HepG2 (cell line): ENCODE results near the gene SPSB1.

ENCODE experiments used
- CEBPB ChIP-seq: IDR thresholded peaks from 2 replicates; pipeline ENCODE4 v1.6.1; 2011; ENCODE audit warnings: low read depth, low read length, improper control_type of control experiment, borderline replicate concordance
- HDAC2 ChIP-seq: sonication (generic); formaldehyde crosslinking; IDR thresholded peaks from 2 replicates; pipeline ENCODE4 v1.4.0; 2020; ENCODE audit warnings: missing genetic modification reagents
- KDM1A ChIP-seq: IDR thresholded peaks from 2 replicates; pipeline ENCODE4 v1.6.1; 2016; ENCODE audit warnings: missing compliant biosample characterization
- NFE2L1 ChIP-seq: sonication (generic); formaldehyde crosslinking; IDR thresholded peaks from 2 replicates; pipeline ENCODE4 v1.4.0; 2020; ENCODE audit warnings: missing genetic modification reagents, mild to moderate bottlenecking, borderline replicate concordance
- NFIC ChIP-seq: IDR thresholded peaks from 2 replicates; pipeline ENCODE4 v1.6.1; 2012; ENCODE audit warnings: mild to moderate bottlenecking, low read length, inconsistent platforms
- NFKB2 ChIP-seq: sonication (generic); formaldehyde crosslinking; IDR thresholded peaks from 2 replicates; pipeline ENCODE4 v1.4.0; 2020; ENCODE audit warnings: missing genetic modification reagents, borderline replicate concordance
- POLR2A ChIP-seq, 2 experiments: IDR thresholded peaks; 2 replicates each; pipeline ENCODE4 v1.6.1; 2011; ENCODE audit warnings: low read depth in 2 of 2, low read length in 2 of 2, mild to moderate bottlenecking in 1 of 2, moderate library complexity in 1 of 2; ENCODE audit not compliant: insufficient read depth in 1 of 2
- RAD21 ChIP-seq: fragments of 450-650 bp; formaldehyde crosslinking; IDR thresholded peaks from 2 replicates; pipeline ENCODE4 v1.5.0; 2020; ENCODE audit warnings: mild to moderate bottlenecking
- SIX1 ChIP-seq: sonication (generic); formaldehyde crosslinking; IDR thresholded peaks from 2 replicates; pipeline ENCODE4 v1.4.0; 2020; ENCODE audit warnings: missing genetic modification reagents, borderline replicate concordance
- SRSF4 ChIP-seq: fragments of 200-400 bp; formaldehyde crosslinking; IDR thresholded peaks from one replicate; pipeline ENCODE4 v1.6.1; 2018; ENCODE audit warnings: mild to moderate bottlenecking, low read depth, low read length, moderate library complexity; ENCODE audit not compliant: poor library complexity, severe bottlenecking
- ZNF142 ChIP-seq: sonication (generic); formaldehyde crosslinking; IDR thresholded peaks from 2 replicates; pipeline ENCODE4 v1.4.0; 2020; ENCODE audit warnings: missing genetic modification reagents
- ZNF777 ChIP-seq: sonication (generic); formaldehyde crosslinking; IDR thresholded peaks from 2 replicates; pipeline ENCODE4 v1.4.0; 2020; ENCODE audit warnings: missing genetic modification reagents
- TF ChIP-seq, protein P1 (sequence below): sonication (generic); formaldehyde crosslinking; IDR thresholded peaks from 2 replicates; pipeline ENCODE4 v1.5.0; 2020; ENCODE audit warnings: mild to moderate bottlenecking, missing genetic modification reagents, moderate library complexity

DNA sequence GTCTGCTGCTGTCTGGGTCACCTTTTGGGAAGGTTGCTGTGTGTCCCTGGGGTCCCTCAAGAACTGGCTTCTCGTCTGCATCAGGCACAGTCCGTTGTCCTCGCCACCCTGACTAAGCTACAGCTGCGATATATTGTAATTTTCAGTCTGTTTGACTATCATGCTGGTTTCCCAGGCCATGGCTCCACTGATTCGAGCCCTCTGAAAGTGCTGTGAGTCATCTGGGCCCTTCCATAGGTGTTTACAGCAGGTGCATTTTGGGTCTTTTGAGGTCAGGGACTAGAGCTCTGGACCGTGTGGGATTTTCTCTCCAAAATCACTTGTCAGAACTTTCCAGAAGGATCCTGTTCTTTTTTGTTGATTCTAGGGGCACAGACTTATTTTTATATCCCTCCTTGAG lies 52.8 kb downstream of the SPSB1 start:
- TF ChIP-seq SRSF4: no peak
- TF ChIP-seq, protein P1, sequence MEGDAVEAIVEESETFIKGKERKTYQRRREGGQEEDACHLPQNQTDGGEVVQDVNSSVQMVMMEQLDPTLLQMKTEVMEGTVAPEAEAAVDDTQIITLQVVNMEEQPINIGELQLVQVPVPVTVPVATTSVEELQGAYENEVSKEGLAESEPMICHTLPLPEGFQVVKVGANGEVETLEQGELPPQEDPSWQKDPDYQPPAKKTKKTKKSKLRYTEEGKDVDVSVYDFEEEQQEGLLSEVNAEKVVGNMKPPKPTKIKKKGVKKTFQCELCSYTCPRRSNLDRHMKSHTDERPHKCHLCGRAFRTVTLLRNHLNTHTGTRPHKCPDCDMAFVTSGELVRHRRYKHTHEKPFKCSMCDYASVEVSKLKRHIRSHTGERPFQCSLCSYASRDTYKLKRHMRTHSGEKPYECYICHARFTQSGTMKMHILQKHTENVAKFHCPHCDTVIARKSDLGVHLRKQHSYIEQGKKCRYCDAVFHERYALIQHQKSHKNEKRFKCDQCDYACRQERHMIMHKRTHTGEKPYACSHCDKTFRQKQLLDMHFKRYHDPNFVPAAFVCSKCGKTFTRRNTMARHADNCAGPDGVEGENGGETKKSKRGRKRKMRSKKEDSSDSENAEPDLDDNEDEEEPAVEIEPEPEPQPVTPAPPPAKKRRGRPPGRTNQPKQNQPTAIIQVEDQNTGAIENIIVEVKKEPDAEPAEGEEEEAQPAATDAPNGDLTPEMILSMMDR: no peak
- no peak for TF ChIP-seq KDM1A (CRISPR knock-in tag)
- TF ChIP-seq HDAC2 (CRISPR knock-in tag): no peak
- no peak for TF ChIP-seq SIX1 (CRISPR knock-in tag)
- TF ChIP-seq NFIC: no peak
- no peak for TF ChIP-seq NFE2L1 (CRISPR knock-in tag)
- TF ChIP-seq NFKB2 (CRISPR knock-in tag): no peak
- no peak for TF ChIP-seq RAD21 (CRISPR knock-in tag)
- no peak for TF ChIP-seq ZNF142
- no peak for TF ChIP-seq POLR2A (IDR thresholded peaks at IDR 0.05; ENCODE audit: insufficient read depth in 1 of 2, low read depth in 2 of 2, low read length in 2 of 2)
- TF ChIP-seq CEBPB: no peak
- TF ChIP-seq ZNF777: no peak
